ENCODE data around the gene DMD. TPM values are rescaled to one million over a fixed set of nuclear protein-coding genes. Genes with fewer than 3 reads are reported as not detected.

DMD gene
- total and polyA plus RNA-seq, 2 of the 8 experiments (the other 6 are each of a cell fraction or from before 2014, with no cell fraction given) = 4.8 to 7.4 TPM

- H3K27ac ChIP-seq (ENCODE audit: low read depth, low read length) = no peak overlapping the region
- H4K5ac ChIP-seq (ENCODE audit: insufficient read length, low read depth, low read length) = no peak overlapping the region
- H4K8ac ChIP-seq (ENCODE audit: extremely low read depth, insufficient read depth, low read length) = no peak overlapping the region
- WGBS, 2 experiments (ENCODE audit: extremely low coverage in 1 of 2, insufficient coverage in 1 of 2, insufficient read length in 1 of 2, insufficient replicate concordance in 2 of 2, low coverage in 1 of 2, low lambda C conversion rate in 2 of 2, missing lambda C conversion rate in 1 of 2) = 89% methylated on average over 8 of the region's 8 CpGs; no CpG with 5 or more reads in 1 of the 2 experiments
- FAIRE-seq = no peak
- no peak overlapping the region for H2BK20ac ChIP-seq (ENCODE audit: low read length)
- ChIA-PET POLR2A (ENCODE audit: partially characterized antibody) (no interaction called here), CTCF (ENCODE audit: partially characterized antibody) (no interaction called here)
- no peak overlapping the region for H2BK15ac ChIP-seq (ENCODE audit: low read length)
- H3K9ac ChIP-seq (replicated peaks in 1 of 4; ENCODE audit: extremely low read depth in 1 of 4, low read depth in 3 of 4, low read length in 3 of 4) = no peak overlapping the region
- H2BK12ac ChIP-seq (ENCODE audit: low read depth, low read length) = no peak overlapping the region
- no peak overlapping the region for H3K4me2 ChIP-seq (ENCODE audit: insufficient read depth in 1 of 2, low read depth in 2 of 2, low read length in 2 of 2)
- H4K91ac ChIP-seq (replicated peaks; ENCODE audit: insufficient read length, low read length) = no peak overlapping the region
- H3K14ac ChIP-seq (ENCODE audit: insufficient read length) = no peak overlapping the region
- H3K27me3 ChIP-seq (replicated peaks in 1 of 4; ENCODE audit: control insufficient read depth in 3 of 4, extremely low read depth in 1 of 4, insufficient read depth in 3 of 4, low read length in 3 of 4) = no peaks in the 10 kb centered on the region
- H3K23me2 ChIP-seq (ENCODE audit: low read depth, low read length) = no peaks in the 10 kb centered on the region
- no peak for DNase-seq (ENCODE audit: low read depth in 1 of 2, low spot score in 2 of 2)
- no peak for TF ChIP-seq SIN3A (conservative IDR thresholded peaks at IDR 0.05 in 1 of 2, IDR thresholded peaks at IDR 0.05 in 1 of 2; ENCODE audit: low read depth in 1 of 2, low read length in 2 of 2)
- no peak overlapping the region for H2AK5ac ChIP-seq (ENCODE audit: low read depth, low read length)
- H2BK5ac ChIP-seq (ENCODE audit: low read depth, low read length) = no peak overlapping the region
- H3K4me3 ChIP-seq (ENCODE audit: extremely low read depth in 1 of 4, insufficient read depth in 2 of 4, low read depth in 3 of 4, low read length in 4 of 4) = no peak overlapping the region
- H3K79me2 ChIP-seq (ENCODE audit: control insufficient read depth in 1 of 2, insufficient read depth in 2 of 2, low read length in 2 of 2) = no peaks in the 10 kb centered on the region
- H4K20me1 ChIP-seq (replicated peaks in 1 of 2; ENCODE audit: control insufficient read depth in 1 of 2, insufficient read depth in 2 of 2, low read length in 2 of 2) = no peaks in the 10 kb centered on the region
- no peak overlapping the region for H2BK120ac ChIP-seq (replicated peaks; ENCODE audit: low read depth, low read length)
- H3K56ac ChIP-seq (replicated peaks; ENCODE audit: insufficient read length, low read depth, low read length) = no peak overlapping the region
- no peak overlapping the region for H3K18ac ChIP-seq (ENCODE audit: extremely low read depth, low read length)
- H3K4ac ChIP-seq (replicated peaks; ENCODE audit: insufficient read length, low read depth, low read length) = no peak overlapping the region
- no peaks in the 10 kb centered on the region for H3K36me3 ChIP-seq (ENCODE audit: control insufficient read depth in 2 of 4, insufficient read depth in 4 of 4, low read length in 3 of 4)
- no peak overlapping the region for H2AFZ ChIP-seq (ENCODE audit: low read length)
- peaks cover 0 to 2% (median 1%) of the 10 kb centered on the region in 4 experiments; a peak in 2 of 7 replicates for H3K4me1 ChIP-seq (replicated peaks in 1 of 4; ENCODE audit: control insufficient read depth in 3 of 4, insufficient read depth in 4 of 4, low read length in 3 of 4)
- H3K79me1 ChIP-seq (ENCODE audit: low read depth, low read length) = no peaks in the 10 kb centered on the region
- peaks cover 0 to 4% of the 10 kb centered on the region in 2 experiments; a peak in 1 of 4 replicates for H3K9me3 ChIP-seq (ENCODE audit: insufficient read depth in 2 of 2, low read depth in 1 of 2, low read length in 1 of 2)
- no peak overlapping the region for H3K23ac ChIP-seq (ENCODE audit: insufficient read length)
Observed at GRCh38 chrX:32118832-32119231, 1092.5 kb downstream of the DMD start.

Data from H1 (cell line).